Islet of Langerhans (tissue), 1 donor: ENCODE data around the gene PTMA.
A peak's percentile ranks its signal among the peaks of the same experiment; 100 is the strongest.
"Not testable (repeated sequence)": the region's sequence is repeated elsewhere in the genome, so short reads cannot be mapped to it uniquely, and the experiment has no call there.

Source experiments
- FAIRE-seq: peaks from one replicate; lab custom pipeline; 2011; peaks lifted over from hg19 to GRCh38; lab: Jason Lieb, UNC

PTMA gene

GRCh38 chr2:231696004-231696367 is 12.3 kb upstream of the PTMA start:
- no peak for FAIRE-seq

- no peak for FAIRE-seq
These were observed 9.3 kb upstream of the PTMA start for GRCh38 chr2:231699006-231699405.

GRCh38 chr2:231701456-231702373 is 6.6 kb upstream of the PTMA start:
- FAIRE-seq: no peak

- no peak for FAIRE-seq
These were observed 4.3 kb upstream of the PTMA start for GRCh38 chr2:231704017-231704416.

- peak; percentile 24 for FAIRE-seq
These were observed 1.3 kb upstream of the PTMA start for GRCh38 chr2:231706731-231707624.

GRCh38 chr2:231707625-231707926 is 749 bp upstream of the PTMA start:
- FAIRE-seq: no peak

GRCh38 chr2:231708773-231709635 is 679 bp downstream of the PTMA start:
- FAIRE-seq: no peak

GRCh38 chr2:231709636-231709980 is 1.3 kb downstream of the PTMA start:
- FAIRE-seq: no peak

- FAIRE-seq: no peak
These were observed 1.9 kb downstream of the PTMA start for GRCh38 chr2:231709981-231710798.

- FAIRE-seq: no peak
These were observed 2.7 kb downstream of the PTMA start for GRCh38 chr2:231710799-231711676.

- no peak for FAIRE-seq
These were observed 3.5 kb downstream of the PTMA start for GRCh38 chr2:231711677-231712450.

GRCh38 chr2:231712451-231713021 is 4.2 kb downstream of the PTMA start:
- not testable (repeated sequence) for FAIRE-seq

GRCh38 chr2:231713406-231713729 is 5.0 kb downstream of the PTMA start:
- not testable (repeated sequence) for FAIRE-seq

GRCh38 chr2:231713730-231714638 is 5.7 kb downstream of the PTMA start:
- no peak for FAIRE-seq

- FAIRE-seq: no peak
These were observed 6.5 kb downstream of the PTMA start for GRCh38 chr2:231714639-231715498.

- no peak for FAIRE-seq
These were observed 7.1 kb downstream of the PTMA start for GRCh38 chr2:231715499-231715837.

- FAIRE-seq: no peak
These were observed 7.8 kb downstream of the PTMA start for GRCh38 chr2:231715988-231716616.
